Pancreas (tissue), 10 donors: ENCODE measurements around the gene NSMF. TPM values are rescaled to one million over a fixed set of nuclear protein-coding genes. Genes with fewer than 3 reads are reported as not detected.
A peak's percentile ranks its signal among the peaks of the same experiment; 100 is the strongest.
"Not testable (repeated sequence)": the region's sequence is repeated elsewhere in the genome, so short reads cannot be mapped to it uniquely, and the experiment has no call there.

Experiments used
- ATAC-seq, 4 donors: fragments of 200-7000 bp; cut with Tn5 transposase; one replicate each; pipeline versions ENCODE4 v1.8.0 to v1.9.1; 2020; ENCODE audit warnings: mild to moderate bottlenecking in 4 of 4, moderate library complexity in 4 of 4
- DNase-seq, 6 donors: peaks; one replicate each; pipeline ENCODE4 v3.0.0-alpha.2; 2020
- FAIRE-seq: peaks from 2 replicates; lab custom pipeline; 2012; peaks lifted over from hg19 to GRCh38; lab: Jason Lieb, UNC
- H3K27ac ChIP-seq, 4 donors: fragments of 200-600 bp; sonication (generic); 1 replicate in 3 of 4; 2 replicates in 1 of 4; pipeline versions ENCODE4 v1.5.0 to v1.8.0; 2020
- H3K27me3 ChIP-seq, 4 donors: fragments of 200-600 bp; one replicate each; pipeline ENCODE4 v1.8.0; 2021
- H3K36me3 ChIP-seq, 3 donors: fragments of 200-600 bp; sonication (generic) in 1 of 3; one replicate each; pipeline versions ENCODE4 v1.5.0 to v1.8.0; 2020 to 2021
- H3K4me1 ChIP-seq, 3 donors: fragments of 200-600 bp; one replicate each; pipeline ENCODE4 v1.8.0; 2021
- H3K4me3 ChIP-seq, 4 donors: fragments of 200-600 bp; sonication (generic) in 2 of 4; one replicate each; pipeline versions ENCODE4 v1.5.0 to v1.8.0; 2020 to 2021
- H3K9me3 ChIP-seq, 4 donors: fragments of 200-600 bp; one replicate each; pipeline ENCODE4 v1.8.0; 2021
- WGBS, 2 donors: extraction: QIAGEN DNeasy Blood & Tissue Kit; methylation state at CpG; one replicate each; pipeline ENCODE4 v1.1.7; 2013; 5-methylcytosine and 5-hydroxymethylcytosine counted together
- intact Hi-C, 3 donors: fragments of 100-400 bp; cut with DNase I; formaldehyde crosslinking; loops; one replicate each; pipeline versions ENCODE4 v1.11.1 to v1.14.2; 2022
- polyA plus RNA-seq, 2 donors: library from polyadenylated mRNA; stranded (reverse); fragments of 200-250 nt; gene quantifications; one replicate each; pipeline ENCODE4 v1.2.3, GENCODE V29; 2013
- total RNA-seq, 6 donors: library from RNA; stranded (reverse); fragmentation: NEBNext Ultra II Directional in 4 of 6; extraction: Animal tissue kit (Norgen Biotek cat#: 25700) in 4 of 6; gene quantifications; one replicate each; pipeline versions ENCODE4 v1.2.1 to v1.2.4, GENCODE V29; 2021 to 2023
- TF ChIP-seq, protein P1 (sequence below), 4 donors: fragments of 200-600 bp; sonication (generic) in 3 of 4; IDR thresholded peaks; one replicate each; pipeline versions ENCODE4 v1.5.0 to v1.8.0; 2021; ENCODE audit warnings: antibody characterized with exemption in 4 of 4
- donor health status: healthy with polysubstance abuse.
- donor health status: DM: no; HTN: no; CAD: no; lungs with moderate emphysema.
- donor health status: DM: no; HTN: no; CAD: no.
- donor health status: control.
- donor health status: control.
- donor health status: Bipolar disorder and iron deficiency.
- donor health status: DM: yes; HTN: yes; CAD: no.
- donor health status: DM: no; HTN: no; CAD: no.
- donor health status: DM: no; HTN: no; CAD: no.
- donor health status: DM: yes; HTN: yes; CAD: no.

NSMF gene
- total and polyA plus RNA-seq, 8 donors: 22.0 to 81.0 (median 30.0) TPM

DNA sequence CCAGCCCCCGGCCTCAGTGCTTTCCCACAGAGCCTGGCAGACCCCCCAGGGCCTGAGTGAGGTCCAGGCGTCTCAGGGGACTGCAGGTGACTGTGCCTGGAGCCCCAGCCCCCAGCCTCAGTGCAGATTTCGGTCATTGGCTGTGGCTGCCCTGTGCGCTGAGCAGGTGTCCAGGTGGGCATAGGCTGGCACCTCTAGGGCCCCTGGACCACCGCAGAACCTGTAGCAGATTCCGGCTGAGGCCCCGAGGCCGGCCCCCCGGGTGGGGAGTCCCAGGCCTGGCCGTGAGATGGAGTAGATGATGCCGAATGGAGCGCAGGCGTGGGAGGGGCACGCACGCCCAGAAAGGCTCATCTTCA is 48.3 kb downstream of the NSMF start:
- Histone ChIP-seq H3K36me3 (no peaks in the 10 kb centered on the region), H3K4me1 (peaks cover 0 to 4% (median 0%) of the 10 kb centered on the region in 3 donors), H3K27ac (peak overlapping the region; percentile 56 to 80 (median 62)), H3K27me3 (no peaks in the 10 kb centered on the region), H3K9me3 (no peaks in the 10 kb centered on the region), H3K4me3 (peak overlapping the region in 1 of 4 donors; percentile 12)
- FAIRE-seq (no peak), DNase-seq (peak in 1 of 6 donors; percentile 77), ATAC-seq (peak in 1 of 4 donors; percentile 27)
- intact Hi-C loops: loop anchor here in 1 of 3 donors (5.0 kb wide), 1 partner anchor 129 kb away; no protein-coding TSS in a partner anchor
- 75 to 83% methylated on average over 15 of the region's 15 CpGs for WGBS, 2 donors
- TF ChIP-seq, protein P1, sequence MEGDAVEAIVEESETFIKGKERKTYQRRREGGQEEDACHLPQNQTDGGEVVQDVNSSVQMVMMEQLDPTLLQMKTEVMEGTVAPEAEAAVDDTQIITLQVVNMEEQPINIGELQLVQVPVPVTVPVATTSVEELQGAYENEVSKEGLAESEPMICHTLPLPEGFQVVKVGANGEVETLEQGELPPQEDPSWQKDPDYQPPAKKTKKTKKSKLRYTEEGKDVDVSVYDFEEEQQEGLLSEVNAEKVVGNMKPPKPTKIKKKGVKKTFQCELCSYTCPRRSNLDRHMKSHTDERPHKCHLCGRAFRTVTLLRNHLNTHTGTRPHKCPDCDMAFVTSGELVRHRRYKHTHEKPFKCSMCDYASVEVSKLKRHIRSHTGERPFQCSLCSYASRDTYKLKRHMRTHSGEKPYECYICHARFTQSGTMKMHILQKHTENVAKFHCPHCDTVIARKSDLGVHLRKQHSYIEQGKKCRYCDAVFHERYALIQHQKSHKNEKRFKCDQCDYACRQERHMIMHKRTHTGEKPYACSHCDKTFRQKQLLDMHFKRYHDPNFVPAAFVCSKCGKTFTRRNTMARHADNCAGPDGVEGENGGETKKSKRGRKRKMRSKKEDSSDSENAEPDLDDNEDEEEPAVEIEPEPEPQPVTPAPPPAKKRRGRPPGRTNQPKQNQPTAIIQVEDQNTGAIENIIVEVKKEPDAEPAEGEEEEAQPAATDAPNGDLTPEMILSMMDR (IDR thresholded peaks at IDR 0.05): no peak

DNA sequence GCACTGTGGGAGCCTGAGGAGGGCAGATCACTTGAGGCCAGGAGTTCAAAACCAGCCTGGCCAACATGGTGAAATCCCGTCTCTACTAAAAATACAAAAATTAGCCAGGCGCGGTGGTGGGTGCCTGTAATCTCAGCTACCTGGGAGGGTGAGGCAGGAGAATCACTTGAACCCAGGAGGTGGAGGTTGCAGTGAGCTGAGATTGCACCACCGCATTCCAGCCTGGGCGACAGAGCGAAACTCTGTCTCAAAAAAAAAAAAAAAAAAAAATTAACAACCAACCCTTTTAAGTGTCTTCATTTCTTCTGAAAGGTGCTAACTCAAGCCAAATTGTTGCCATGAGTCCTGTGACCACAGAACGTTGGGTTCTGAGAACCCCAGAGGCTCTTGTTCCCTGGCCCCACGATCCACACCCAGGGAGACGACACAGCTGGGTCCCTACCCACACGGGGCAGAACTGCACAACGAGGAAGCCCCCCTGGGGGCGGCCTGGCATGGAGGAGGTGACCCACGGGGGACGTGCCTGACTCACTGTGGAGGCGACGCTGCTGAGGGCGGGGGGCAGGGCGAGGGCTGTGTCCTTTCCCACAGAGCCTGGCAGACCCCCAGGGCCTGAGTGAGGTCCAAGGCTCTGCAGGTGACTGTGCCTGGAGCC is 48.8 kb downstream of the NSMF start:
- H3K27ac ChIP-seq: peak overlapping the region; percentile 56 to 80 (median 62)
- peak in 1 of 6 donors; percentile 73 for DNase-seq
- intact Hi-C loops: loop anchor here in 1 of 3 donors (5.0 kb wide), 1 partner anchor 128 kb away; no protein-coding TSS in a partner anchor
- WGBS, 2 donors: 61 to 62% methylated on average over 16 to 18 of the region's 18 CpGs
- H3K9me3 ChIP-seq, H3K4me3 ChIP-seq, H3K27me3 ChIP-seq, H3K4me1 ChIP-seq, H3K36me3 ChIP-seq, FAIRE-seq: not testable (repeated sequence)
- ATAC-seq: peak in 3 of 4 donors; percentile 1 to 7 (median 3)

DNA sequence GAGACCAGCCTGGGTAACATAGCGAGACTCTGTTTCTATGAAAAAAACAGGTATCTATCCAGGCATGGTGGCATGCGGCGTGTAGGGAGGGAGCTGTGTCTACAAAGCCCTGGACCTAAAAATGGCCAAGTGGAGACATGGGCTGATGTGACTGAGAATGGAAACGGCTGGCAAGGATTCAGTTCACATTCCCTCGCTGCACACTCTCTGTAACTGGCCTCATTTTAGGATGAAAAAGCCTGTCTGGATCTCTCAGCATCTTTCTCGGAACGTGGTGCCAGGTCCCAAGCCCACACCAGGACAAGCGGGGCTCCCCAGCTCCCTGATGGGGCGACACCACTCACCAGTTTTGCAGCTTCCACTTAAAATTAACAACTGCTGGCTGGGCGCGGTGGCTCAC is 49.6 kb downstream of the NSMF start:
- peaks cover 0 to 4% (median 0%) of the 10 kb centered on the region in 3 donors for H3K4me1 ChIP-seq
- H3K27me3 ChIP-seq: no peaks in the 10 kb centered on the region
- FAIRE-seq (no peak), DNase-seq (peak in 1 of 6 donors; percentile 30), ATAC-seq (no peak)
- intact Hi-C loops: loop anchor here in 2 of 3 donors (5.0 kb wide), 2 partner anchors 107 to 127 kb away; partner anchors contain the start of gene NRARP (in 1 of the 2)
- H3K9me3 ChIP-seq: no peaks in the 10 kb centered on the region
- TF ChIP-seq, protein P1 (IDR thresholded peaks at IDR 0.05): no peak
- H3K4me3 ChIP-seq: no peak overlapping the region
- H3K36me3 ChIP-seq: no peaks in the 10 kb centered on the region
- WGBS, 2 donors: 88 to 95% methylated on average over 11 of the region's 11 CpGs
- H3K27ac ChIP-seq: peak overlapping the region in 2 of 4 donors; percentile 63 to 80

DNA sequence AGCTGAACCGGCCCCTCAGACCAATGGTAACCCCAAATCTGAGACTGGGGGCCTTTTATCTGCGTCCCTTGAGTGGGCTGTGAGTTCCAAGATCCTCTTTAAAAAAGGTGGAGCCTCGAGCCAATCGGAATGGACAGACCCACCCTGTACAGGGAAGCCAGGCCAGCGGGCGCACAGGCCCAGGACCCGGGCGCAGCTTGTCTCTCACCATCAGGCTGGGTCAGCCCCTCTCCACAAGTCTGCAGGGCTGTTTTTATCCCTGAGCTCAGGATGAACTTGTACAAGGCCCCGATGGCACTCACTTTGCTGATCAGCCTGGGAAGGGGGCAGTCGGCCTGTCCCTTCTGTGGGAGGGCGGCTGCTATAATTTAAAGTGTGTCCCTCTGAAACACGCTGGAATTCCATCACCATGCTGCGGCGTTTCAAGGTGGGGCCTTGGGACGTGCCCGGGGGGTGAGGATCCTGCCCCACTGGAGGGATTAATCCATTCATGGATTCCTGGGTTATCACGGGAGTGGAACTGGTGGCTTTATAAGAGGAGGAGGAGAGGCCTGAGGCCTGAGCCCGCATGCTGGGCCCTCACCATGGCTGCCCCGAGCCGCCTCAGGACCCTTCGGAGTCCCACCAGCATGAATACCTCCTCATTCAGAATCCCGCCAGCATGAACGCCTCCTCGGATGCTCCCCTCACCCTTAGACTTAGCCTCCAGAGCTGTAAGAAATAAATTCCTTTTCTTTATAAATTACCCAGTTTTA is 50.3 kb downstream of the NSMF start:
- DNase-seq: peak in 1 of 6 donors; percentile 63
- no peaks in the 10 kb centered on the region for H3K27me3 ChIP-seq
- WGBS, 2 donors: 94 to 95% methylated on average over 24 of the region's 24 CpGs
- H3K9me3 ChIP-seq: no peaks in the 10 kb centered on the region
- no peak for ATAC-seq
- TF ChIP-seq, protein P1 (IDR thresholded peaks at IDR 0.05): no peak
- FAIRE-seq: no peak
- no peaks in the 10 kb centered on the region for H3K36me3 ChIP-seq
- H3K4me1 ChIP-seq: peaks cover 0 to 4% (median 0%) of the 10 kb centered on the region in 3 donors
- intact Hi-C loops: loop anchor here in 2 of 3 donors (5.0 kb wide), 2 partner anchors 107 to 127 kb away; partner anchors contain the start of gene NRARP (in 1 of the 2)
- H3K4me3 ChIP-seq: no peak overlapping the region
- H3K27ac ChIP-seq: peak overlapping the region in 1 of 4 donors; percentile 80
